ENCODE data around the gene SPOCK1.

Gene SPOCK1

GRCh38 chr5:137497396-137498290 lies 1.5 kb downstream of the SPOCK1 start:
- TF ChIP-seq HDGF (IDR thresholded peaks at IDR 0.05; ENCODE audit: borderline replicate concordance): no peak
- no peak for TF ChIP-seq LEF1 (IDR thresholded peaks at IDR 0.05; ENCODE audit: borderline replicate concordance)
- TF ChIP-seq NFRKB (IDR thresholded peaks at IDR 0.05): no peak
- TF ChIP-seq ZNF384 (IDR thresholded peaks at IDR 0.05): no peak
- TF ChIP-seq SUZ12 (IDR thresholded peaks at IDR 0.05): no peak
- no peak for TF ChIP-seq BHLHE40 (IDR thresholded peaks at IDR 0.05; ENCODE audit: borderline replicate concordance)
- no peak for TF ChIP-seq TARDBP (IDR thresholded peaks at IDR 0.05)
- TF ChIP-seq PKNOX1 (IDR thresholded peaks at IDR 0.05): no peak
- TF ChIP-seq FOXA1 (IDR thresholded peaks at IDR 0.05): no peak
- no peak for TF ChIP-seq SP1 (IDR thresholded peaks at IDR 0.05)
- TF ChIP-seq L3MBTL2 (conservative IDR thresholded peaks at IDR 0.05): no peak
- no peak for TF ChIP-seq ARNT (IDR thresholded peaks at IDR 0.05)
- TF ChIP-seq ELF4 (IDR thresholded peaks at IDR 0.05): no peak
- no peak for TF ChIP-seq CTBP1 (IDR thresholded peaks at IDR 0.05; ENCODE audit: borderline replicate concordance)
- no peak for TF ChIP-seq FOXM1 (IDR thresholded peaks at IDR 0.05; ENCODE audit: borderline replicate concordance)
- TF ChIP-seq FOXK2 (IDR thresholded peaks at IDR 0.05): no peak
- ChIA-PET POLR2A (no interaction called here), CTCF (interaction anchor here (1.2 to 2.0 kb wide), 2 partner anchors 177 to 179 kb away, joined by 5 to 13 read pairs; no protein-coding TSS in a partner anchor)
- no peak for DNase-seq (ENCODE audit: extremely low spot score)

GRCh38 chr5:137496919-137497318 lies 2.2 kb downstream of the SPOCK1 start:
- ChIA-PET CTCF (interaction anchor here (1.2 to 2.0 kb wide), 2 partner anchors 177 to 178 kb away, joined by 5 to 13 read pairs; no protein-coding TSS in a partner anchor), POLR2A (no interaction called here)
- TF ChIP-seq CTBP1 (IDR thresholded peaks at IDR 0.05; ENCODE audit: borderline replicate concordance) (no peak), SUZ12 (IDR thresholded peaks at IDR 0.05) (no peak), ZNF384 (IDR thresholded peaks at IDR 0.05) (no peak), FOXK2 (IDR thresholded peaks at IDR 0.05) (no peak), ARNT (IDR thresholded peaks at IDR 0.05) (no peak), PKNOX1 (IDR thresholded peaks at IDR 0.05) (no peak), FOXA1 (IDR thresholded peaks at IDR 0.05) (no peak), BHLHE40 (IDR thresholded peaks at IDR 0.05; ENCODE audit: borderline replicate concordance) (no peak), SP1 (IDR thresholded peaks at IDR 0.05) (no peak), NFRKB (IDR thresholded peaks at IDR 0.05) (no peak), LEF1 (IDR thresholded peaks at IDR 0.05; ENCODE audit: borderline replicate concordance) (no peak)
- DNase-seq (ENCODE audit: extremely low spot score): no peak

- POLR2A ChIA-PET: no interaction called here
- no peak for TF ChIP-seq PKNOX1 (IDR thresholded peaks at IDR 0.05)
- no peak for TF ChIP-seq FOXA1 (IDR thresholded peaks at IDR 0.05)
- TF ChIP-seq CTBP1 (IDR thresholded peaks at IDR 0.05; ENCODE audit: borderline replicate concordance): no peak
- no peak for TF ChIP-seq HDGF (IDR thresholded peaks at IDR 0.05; ENCODE audit: borderline replicate concordance)
- no peak for TF ChIP-seq NFRKB (IDR thresholded peaks at IDR 0.05)
- TF ChIP-seq BHLHE40 (IDR thresholded peaks at IDR 0.05; ENCODE audit: borderline replicate concordance): no peak
- TF ChIP-seq ARNT (IDR thresholded peaks at IDR 0.05): no peak
- no peak for TF ChIP-seq FOXK2 (IDR thresholded peaks at IDR 0.05)
- no peak for TF ChIP-seq LEF1 (IDR thresholded peaks at IDR 0.05; ENCODE audit: borderline replicate concordance)
- no peak for TF ChIP-seq FOXM1 (IDR thresholded peaks at IDR 0.05; ENCODE audit: borderline replicate concordance)
- TF ChIP-seq L3MBTL2 (conservative IDR thresholded peaks at IDR 0.05): no peak
- TF ChIP-seq TARDBP (IDR thresholded peaks at IDR 0.05): no peak
- TF ChIP-seq SUZ12 (IDR thresholded peaks at IDR 0.05): no peak
- TF ChIP-seq SP1 (IDR thresholded peaks at IDR 0.05): no peak
- no peak for TF ChIP-seq ELF4 (IDR thresholded peaks at IDR 0.05)
- DNase-seq (ENCODE audit: extremely low spot score): no peak
- CTCF ChIA-PET: interaction anchor here (2.1 kb wide), 1 partner anchor 172 kb away, joined by 5 read pairs; no protein-coding TSS in a partner anchor
Measured at GRCh38 chr5:137492331-137492730, 6.8 kb downstream of the SPOCK1 start.

GRCh38 chr5:137491121-137491520 lies 8.0 kb downstream of the SPOCK1 start:
- no peak for DNase-seq (ENCODE audit: extremely low spot score)
- CTCF ChIA-PET: interaction anchor here (1.3 kb wide), 1 partner anchor 21 kb away, joined by 3 read pairs; no protein-coding TSS in a partner anchor
- POLR2A ChIA-PET: no interaction called here
- TF ChIP-seq PKNOX1 (IDR thresholded peaks at IDR 0.05): no peak
- no peak for TF ChIP-seq ZNF384 (IDR thresholded peaks at IDR 0.05)
- no peak for TF ChIP-seq FOXA1 (IDR thresholded peaks at IDR 0.05)
- no peak for TF ChIP-seq BHLHE40 (IDR thresholded peaks at IDR 0.05; ENCODE audit: borderline replicate concordance)
- no peak for TF ChIP-seq ARNT (IDR thresholded peaks at IDR 0.05)
- no peak for TF ChIP-seq L3MBTL2 (conservative IDR thresholded peaks at IDR 0.05)
- TF ChIP-seq SUZ12 (IDR thresholded peaks at IDR 0.05): no peak
- no peak for TF ChIP-seq ELF4 (IDR thresholded peaks at IDR 0.05)
- no peak for TF ChIP-seq HDGF (IDR thresholded peaks at IDR 0.05; ENCODE audit: borderline replicate concordance)
- TF ChIP-seq FOXK2 (IDR thresholded peaks at IDR 0.05): no peak
- no peak for TF ChIP-seq FOXM1 (IDR thresholded peaks at IDR 0.05; ENCODE audit: borderline replicate concordance)
- TF ChIP-seq CTBP1 (IDR thresholded peaks at IDR 0.05; ENCODE audit: borderline replicate concordance): no peak
- no peak for TF ChIP-seq TARDBP (IDR thresholded peaks at IDR 0.05)
- TF ChIP-seq LEF1 (IDR thresholded peaks at IDR 0.05; ENCODE audit: borderline replicate concordance): no peak
- no peak for TF ChIP-seq NFRKB (IDR thresholded peaks at IDR 0.05)
- no peak for TF ChIP-seq SP1 (IDR thresholded peaks at IDR 0.05)

- ChIA-PET CTCF (no interaction called here), POLR2A (no interaction called here)
- no peak for DNase-seq (ENCODE audit: extremely low spot score)
- TF ChIP-seq FOXK2 (IDR thresholded peaks at IDR 0.05) (no peak), BHLHE40 (IDR thresholded peaks at IDR 0.05; ENCODE audit: borderline replicate concordance) (no peak), LEF1 (IDR thresholded peaks at IDR 0.05; ENCODE audit: borderline replicate concordance) (no peak), FOXM1 (IDR thresholded peaks at IDR 0.05; ENCODE audit: borderline replicate concordance) (no peak), TARDBP (IDR thresholded peaks at IDR 0.05) (no peak), ZNF384 (IDR thresholded peaks at IDR 0.05) (no peak), CTBP1 (IDR thresholded peaks at IDR 0.05; ENCODE audit: borderline replicate concordance) (no peak), NFRKB (IDR thresholded peaks at IDR 0.05) (no peak), PKNOX1 (IDR thresholded peaks at IDR 0.05) (no peak), SP1 (IDR thresholded peaks at IDR 0.05) (no peak), ARNT (IDR thresholded peaks at IDR 0.05) (no peak)
Measured at GRCh38 chr5:137490591-137490990, 8.5 kb downstream of the SPOCK1 start.

Measured in HEK293T (cell line).